Right cardiac atrium (tissue), 5 donors: ENCODE data around the gene DNAJA1. TPM values are rescaled to one million over a fixed set of nuclear protein-coding genes. Genes with fewer than 3 reads are reported as not detected.
"Not testable (repeated sequence)": the region's sequence is repeated elsewhere in the genome, so short reads cannot be mapped to it uniquely, and the experiment has no call there.

Experiments
- ATAC-seq, 2 donors: fragments of 200-7000 bp; cut with Tn5 transposase; one replicate each; pipeline versions ENCODE4 v1.8.0 to v1.9.1; 2020; ENCODE audit warnings: moderate library complexity in 2 of 2, mild to moderate bottlenecking in 1 of 2
- DNase-seq, 3 donors: peaks; one replicate each; pipeline ENCODE4 v3.0.0-alpha.2; 2020
- H3K27ac ChIP-seq: one replicate; pipeline ENCODE4 v1.5.1; 2013; ENCODE audit warnings: mild to moderate bottlenecking, low read length, control low read depth, moderate library complexity
- H3K27me3 ChIP-seq: one replicate; pipeline ENCODE4 v1.6.1; 2013; ENCODE audit not compliant: control insufficient read depth, insufficient read depth
- H3K4me1 ChIP-seq: one replicate; pipeline ENCODE4 v1.6.1; 2013; ENCODE audit warnings: low read length; ENCODE audit not compliant: control insufficient read depth, insufficient read depth
- H3K4me3 ChIP-seq: one replicate; pipeline ENCODE4 v1.5.1; 2013; ENCODE audit warnings: low read length, control low read depth
- H3K9me3 ChIP-seq: one replicate; pipeline ENCODE4 v1.6.1; 2013; ENCODE audit warnings: low read length; ENCODE audit not compliant: control insufficient read depth
- WGBS: extraction: QIAGEN DNeasy Blood & Tissue Kit; methylation state at CpG from one replicate; pipeline ENCODE4 v1.1.7; 2013; 5-methylcytosine and 5-hydroxymethylcytosine counted together
- intact Hi-C, 4 donors: fragments of 100-400 bp; cut with DNase I; formaldehyde crosslinking; loops; one replicate each; pipeline versions ENCODE4 v1.11.0 to v1.14.0; 2022 to 2023
- long read RNA-seq, 4 donors: library from polyadenylated mRNA; unstranded; transcript quantifications; one replicate each; pipeline ENCODE4 v2.0.0, GENCODE V29; 2020 to 2021
- polyA plus RNA-seq: library from polyadenylated mRNA; stranded (reverse); fragments of 200-250 nt; gene quantifications from one replicate; pipeline ENCODE4 v1.2.3, GENCODE V29; 2013
- total RNA-seq, 4 donors: library from RNA; stranded (reverse); fragmentation: NEBNext Ultra II Directional; extraction: Animal tissue kit (Norgen Biotek cat#: 25700); gene quantifications; one replicate each; pipeline ENCODE4 v1.2.1, GENCODE V29; 2021
- donor health status: healthy with polysubstance abuse.
- donor health status: DM: no; HTN: yes; CAD: no.
- donor health status: DM: no; HTN: no; CAD: no.
- donor health status: DM: no; HTN: yes; CAD: no; lungs with severe emphysema.
- donor health status: DM: yes; HTN: yes; CAD: no.

The DNAJA1 gene
- 100 to 1,000 TPM in 2 of 4 donors, 10 to 100 TPM in 2; 63.7 to 119 (median 91.2) TPM for total RNA-seq
- 72.2 TPM for polyA plus RNA-seq
- long read RNA-seq, donor 1, transcript DNAJA1-201 (9 exons, 2,381 nt) = major isoform, 403 of 418 reads
- long read RNA-seq, donor 1, partial matches to known transcripts = 8 of 418 reads
- long read RNA-seq, donor 1, other reads (novel, unspliced or antisense) = 7 of 418 reads
- long read RNA-seq, donor 2, transcript DNAJA1-201 (9 exons, 2,381 nt) = major isoform, 156 of 164 reads
- long read RNA-seq, donor 2, partial matches to known transcripts = 3 of 164 reads
- long read RNA-seq, donor 2, other reads (novel, unspliced or antisense) = 5 of 164 reads
- long read RNA-seq, donor 3, transcript DNAJA1-201 (9 exons, 2,381 nt) = major isoform, 335 of 348 reads
- long read RNA-seq, donor 3, partial matches to known transcripts = 3 of 348 reads
- long read RNA-seq, donor 3, other reads (novel, unspliced or antisense) = 10 of 348 reads
- long read RNA-seq, donor 4, transcript DNAJA1-201 (9 exons, 2,381 nt) = major isoform, 117 of 121 reads
- long read RNA-seq, donor 4, partial matches to known transcripts = 3 of 121 reads
- long read RNA-seq, donor 4, other reads (novel, unspliced or antisense) = 1 of 121 reads

DNA sequence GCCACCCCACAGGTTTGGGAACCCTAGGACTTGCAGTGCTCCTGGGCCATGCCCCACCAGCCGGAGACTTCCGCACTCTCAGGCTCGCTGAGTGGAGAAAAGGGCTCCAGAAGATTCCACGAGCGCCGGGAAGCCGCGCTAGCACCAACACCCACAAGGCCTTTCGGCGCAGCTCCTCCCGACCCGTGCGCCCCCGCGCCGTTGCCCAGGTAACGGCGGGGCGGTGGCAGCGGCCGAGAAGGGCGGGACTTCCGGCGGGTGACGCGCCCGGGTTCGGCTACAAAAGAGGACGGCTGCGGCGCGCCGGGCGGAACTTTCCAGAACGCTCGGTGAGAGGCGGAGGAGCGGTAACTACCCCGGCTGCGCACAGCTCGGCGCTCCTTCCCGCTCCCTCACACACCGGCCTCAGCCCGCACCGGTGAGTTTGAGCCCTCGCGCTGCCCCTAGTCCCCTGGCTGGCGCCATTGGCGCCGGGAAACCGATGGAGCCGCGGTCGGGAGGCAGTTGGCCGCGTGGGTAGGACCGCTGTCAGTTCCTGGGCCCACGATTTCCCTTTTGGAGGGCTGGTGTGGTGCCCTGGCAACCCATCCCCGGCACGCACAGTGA lies at the start of gene DNAJA1:
Gene DNAJA1, plus strand, starts transcription at position 308 of the 606 bp plus-strand sequence. CDS start 1,212 bp downstream, outside the sequence.
- intact Hi-C loops = no loop called here
- Histone ChIP-seq H3K4me1 (peaks cover 8% of the 10 kb centered on the region), H3K27me3 (no peaks in the 10 kb centered on the region), H3K27ac (peak within 1 kb of the TSS; percentile 98), H3K4me3 (peak within 1 kb of the TSS; percentile 75), H3K9me3 (no peaks in the 10 kb centered on the region)
- peak; percentile 95 to 98 (median 98) for DNase-seq
- peak; percentile 97 to 98 for ATAC-seq
- under 1% methylated on average over 61 of the region's 61 CpGs for WGBS

GRCh38 chr9:32978051-32978450 lies 47.0 kb upstream of the DNAJA1 start:
- H3K27ac ChIP-seq = no peak overlapping the region
- no peaks in the 10 kb centered on the region for H3K4me1 ChIP-seq
- intact Hi-C loops = loop anchor here in 2 of 4 donors (10.0 kb wide), 1 partner anchor 603 kb away; no protein-coding TSS in a partner anchor
- H3K27me3 ChIP-seq = no peaks in the 10 kb centered on the region
- H3K9me3 ChIP-seq = no peaks in the 10 kb centered on the region
- DNase-seq (no peak), ATAC-seq (no peak)
- H3K4me3 ChIP-seq = no peak overlapping the region
- 96% methylated on average over 2 of the region's 2 CpGs for WGBS

- ATAC-seq = no peak
- no peak overlapping the region for H3K27ac ChIP-seq
- 87% methylated on average over 4 of the region's 4 CpGs for WGBS
Observed at GRCh38 chr9:32986971-32987370, 38.1 kb upstream of the DNAJA1 start.

DNA sequence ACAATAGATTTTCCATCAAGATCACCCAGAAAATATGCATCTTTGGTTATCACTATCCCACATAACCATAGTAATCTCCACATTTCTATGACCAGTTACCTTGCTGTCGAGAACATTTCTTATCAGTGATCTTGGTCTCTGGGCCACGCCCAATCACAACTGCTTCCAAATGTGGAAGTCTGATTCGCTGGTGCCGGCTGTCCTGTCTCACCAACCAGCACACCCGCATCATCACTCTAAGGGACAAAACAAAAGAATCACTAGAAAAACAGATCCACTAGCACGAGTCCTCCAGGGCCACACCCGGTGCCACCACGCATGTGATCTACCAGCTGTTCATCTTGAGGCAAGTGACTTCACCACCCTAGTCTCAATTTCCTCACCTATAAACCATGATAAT lies 35.4 kb upstream of the DNAJA1 start:
- intact Hi-C loops = no loop called here
- WGBS = 90% methylated on average over 8 of the region's 8 CpGs
- no peaks in the 10 kb centered on the region for H3K27me3 ChIP-seq
- DNase-seq = no peak
- H3K4me1 ChIP-seq = no peaks in the 10 kb centered on the region
- H3K4me3 ChIP-seq = no peak overlapping the region
- ATAC-seq = no peak
- H3K9me3 ChIP-seq = no peaks in the 10 kb centered on the region
- no peak overlapping the region for H3K27ac ChIP-seq

More at GRCh38 chr9:32986971-32987370, 38.1 kb upstream of the DNAJA1 start:
- H3K4me1 ChIP-seq = no peaks in the 10 kb centered on the region
- no peak for DNase-seq
- H3K9me3 ChIP-seq = no peaks in the 10 kb centered on the region
- H3K27me3 ChIP-seq = no peaks in the 10 kb centered on the region
- H3K4me3 ChIP-seq = no peak overlapping the region
- intact Hi-C loops = no loop called here

- Histone ChIP-seq H3K4me1 (no peaks in the 10 kb centered on the region), H3K4me3 (no peak overlapping the region), H3K9me3 (no peaks in the 10 kb centered on the region), H3K27ac (no peak overlapping the region), H3K27me3 (no peaks in the 10 kb centered on the region)
- WGBS = 35% methylated on average over 6 of the region's 6 CpGs
- ATAC-seq (peak; percentile 47 to 58), DNase-seq (no peak)
- intact Hi-C loops = no loop called here
Observed at GRCh38 chr9:32991897-32992594, 33.0 kb upstream of the DNAJA1 start.

DNA sequence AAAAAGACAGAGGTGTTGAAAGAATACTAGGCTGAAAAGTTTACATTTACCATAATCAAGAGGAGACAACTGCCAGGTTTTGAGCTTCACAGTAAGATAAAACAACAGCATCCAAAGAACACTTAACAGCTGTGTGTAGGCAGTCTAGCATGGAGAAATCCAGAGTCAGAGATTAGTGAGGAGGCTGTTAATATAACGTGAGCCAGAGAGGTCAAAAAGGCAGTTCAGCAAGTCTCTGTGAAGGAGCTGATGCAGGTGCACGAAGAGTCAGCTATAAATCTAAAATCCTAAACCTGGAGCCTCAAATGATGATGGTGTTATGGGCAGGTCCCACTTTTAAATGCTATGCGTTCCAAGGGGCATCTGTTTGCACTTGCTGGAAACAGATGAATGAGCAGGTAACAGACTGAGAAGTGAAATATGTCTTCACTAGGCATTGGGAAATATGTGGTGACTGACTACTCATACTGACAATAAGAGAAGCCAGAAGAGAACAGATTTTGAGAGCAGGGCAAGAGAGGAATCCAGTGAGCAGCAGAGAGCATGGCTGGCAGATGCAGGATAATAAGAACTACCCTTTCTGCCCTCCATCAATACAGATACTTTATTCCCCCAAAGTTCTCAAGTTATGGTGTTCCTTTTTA lies 32.4 kb upstream of the DNAJA1 start:
- intact Hi-C loops = no loop called here
- no peaks in the 10 kb centered on the region for H3K9me3 ChIP-seq
- 43% methylated on average over 3 of the region's 3 CpGs for WGBS
- no peaks in the 10 kb centered on the region for H3K4me1 ChIP-seq
- no peaks in the 10 kb centered on the region for H3K27me3 ChIP-seq
- H3K27ac ChIP-seq = no peak overlapping the region
- DNase-seq (no peak), ATAC-seq (peak; percentile 16 to 23)
- no peak overlapping the region for H3K4me3 ChIP-seq

- H3K4me1 ChIP-seq, intact Hi-C loops, H3K27me3 ChIP-seq, ATAC-seq, DNase-seq, H3K9me3 ChIP-seq: not testable (repeated sequence)
- Histone ChIP-seq H3K27ac (peak overlapping the region; percentile 86), H3K4me3 (peak overlapping the region; percentile 69)
- 10% methylated on average over 12 of the region's 12 CpGs for WGBS
Observed at GRCh38 chr9:33000682-33001055, 24.4 kb upstream of the DNAJA1 start.

- DNase-seq, H3K27me3 ChIP-seq, intact Hi-C loops: not testable (repeated sequence)
Observed at GRCh38 chr9:33005335-33005734, 19.7 kb upstream of the DNAJA1 start.

DNA sequence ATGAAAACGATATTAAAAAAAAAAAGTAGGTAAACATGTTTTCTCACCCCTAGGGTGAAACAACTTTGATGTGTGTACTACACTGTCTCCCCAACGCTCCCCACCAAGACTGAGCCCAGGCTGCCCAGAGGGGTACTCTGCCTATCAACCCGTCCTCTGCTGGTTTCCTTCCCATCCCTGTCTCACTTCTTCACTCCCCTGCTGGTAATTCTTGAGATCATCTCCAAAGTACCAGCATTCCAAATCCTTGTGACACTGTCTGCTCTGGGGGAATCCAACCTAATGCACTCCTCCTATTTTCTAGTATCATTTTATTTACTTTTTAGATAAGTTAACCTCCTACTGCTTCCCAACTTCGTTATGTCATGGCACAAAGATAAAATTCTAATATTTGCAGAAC lies 17.3 kb upstream of the DNAJA1 start:
- intact Hi-C loops = no loop called here
- Histone ChIP-seq H3K27me3 (no peaks in the 10 kb centered on the region), H3K9me3 (no peaks in the 10 kb centered on the region), H3K4me1 (no peaks in the 10 kb centered on the region), H3K4me3 (no peak overlapping the region), H3K27ac (no peak overlapping the region)
- ATAC-seq (no peak), DNase-seq (no peak)
- 93% methylated on average over 4 of the region's 4 CpGs for WGBS

More at GRCh38 chr9:33005335-33005734, 19.7 kb upstream of the DNAJA1 start:
- not testable (repeated sequence) for ATAC-seq, H3K9me3 ChIP-seq, H3K27ac ChIP-seq, H3K4me1 ChIP-seq, H3K4me3 ChIP-seq

DNA sequence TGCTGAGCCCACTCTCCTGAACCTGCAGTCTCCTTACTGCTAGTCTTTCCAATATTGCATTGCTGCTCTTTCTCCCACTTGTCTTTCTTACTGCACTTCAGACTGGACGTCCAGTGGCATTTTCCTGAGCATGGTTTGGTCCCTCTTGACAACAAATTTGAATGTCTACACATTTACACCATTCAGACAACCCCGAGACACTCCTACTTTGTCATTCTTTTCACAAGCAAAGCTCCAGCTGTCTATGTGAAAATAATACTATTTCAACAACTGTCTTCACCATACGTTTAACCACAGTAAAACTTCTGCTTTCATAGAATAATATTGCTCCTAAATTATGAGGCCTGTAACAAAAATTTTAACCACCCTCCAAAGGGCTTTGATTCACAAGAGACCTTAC lies 13.2 kb upstream of the DNAJA1 start:
- WGBS = 76% methylated on average over 3 of the region's 3 CpGs
- ATAC-seq (no peak), DNase-seq (no peak)
- intact Hi-C loops = no loop called here
- no peak overlapping the region for H3K4me3 ChIP-seq
- no peaks in the 10 kb centered on the region for H3K27me3 ChIP-seq
- no peaks in the 10 kb centered on the region for H3K4me1 ChIP-seq
- no peaks in the 10 kb centered on the region for H3K9me3 ChIP-seq
- no peak overlapping the region for H3K27ac ChIP-seq
